Activated CD4-positive, alpha-beta memory T cell treated with anti-CD3 and anti-CD28 coated beads for 36 hours (primary cell): ENCODE data around the gene GPX8. TPM values are rescaled to one million over a fixed set of nuclear protein-coding genes. Genes with fewer than 3 reads are reported as not detected.

Experiments
- CTCF ChIA-PET: fragments of 350-600 bp; sonication (Branson Sonifier 250); formaldehyde crosslinking; loops from one replicate; lab custom pipeline; 2021; ENCODE audit warnings: antibody characterized with exemption, inconsistent platforms; lab: Charles Lee
- POLR2A ChIA-PET: fragments of 350-600 bp; sonication (Branson Sonifier 250); formaldehyde crosslinking; loops from one replicate; lab custom pipeline; 2021; ENCODE audit warnings: antibody characterized with exemption; lab: Charles Lee
- DNase-seq: peaks from one replicate; pipeline ENCODE4 v3.0.0-alpha.2; 2020
- H3K27ac Mint-ChIP-seq: one replicate; pipeline ENCODE4 v1.8.0; 2021; ENCODE audit warnings: mixed read lengths
- H3K27me3 Mint-ChIP-seq: one replicate; pipeline ENCODE4 v1.8.0; 2021; ENCODE audit warnings: mixed read lengths
- H3K36me3 Mint-ChIP-seq: one replicate; pipeline ENCODE4 v1.8.0; 2021; ENCODE audit warnings: mixed read lengths
- H3K4me1 Mint-ChIP-seq: one replicate; pipeline ENCODE4 v1.8.0; 2021; ENCODE audit warnings: low read depth, mixed read lengths
- H3K4me3 Mint-ChIP-seq: one replicate; pipeline ENCODE4 v1.8.0; 2021; ENCODE audit warnings: mild to moderate bottlenecking, mixed read lengths
- H3K9me3 Mint-ChIP-seq: one replicate; pipeline ENCODE4 v1.8.0; 2021; ENCODE audit warnings: mixed read lengths
- intact Hi-C: fragments of 100-400 bp; cut with micrococcal nuclease; formaldehyde crosslinking; loops from one replicate; pipeline ENCODE4 v1.15.1; 2023
- total RNA-seq, 2 experiments: library from RNA; stranded (reverse); gene quantifications; one replicate each; pipeline ENCODE4 v1.2.3, GENCODE V29; 2021

Gene GPX8
- total RNA-seq, 2 experiments from 2014 or later, result not detected

GRCh38 chr5:55146080-55146479 is 13.9 kb upstream of the GPX8 start:
- Mint-ChIP-seq H3K9me3 (no peaks in the 10 kb centered on the region), H3K4me3 (no peak overlapping the region), H3K36me3 (no peaks in the 10 kb centered on the region), H3K27me3 (peaks cover 1% of the 10 kb centered on the region), H3K27ac (no peak overlapping the region), H3K4me1 (peaks cover 16% of the 10 kb centered on the region)
- POLR2A ChIA-PET, result no interaction called here
- CTCF ChIA-PET, result interaction anchor here (0.6 to 9.2 kb wide), 30 partner anchors 13 to 629 kb away, joined by 3 to 147 read pairs (median 4); partner anchors contain the start of gene GPX8
- intact Hi-C loops, result loop anchor here (1.0 kb wide), 3 partner anchors 202 to 629 kb away; partner anchors contain the start of gene SNX18
- no peak for DNase-seq

GRCh38 chr5:55146543-55147151 is 13.3 kb upstream of the GPX8 start:
- peak; percentile 89 for DNase-seq
- H3K9me3 Mint-ChIP-seq, result no peaks in the 10 kb centered on the region
- no peak overlapping the region for H3K4me3 Mint-ChIP-seq
- ChIA-PET CTCF (interaction anchor here (0.6 to 9.2 kb wide), 37 partner anchors 11 to 647 kb away, joined by 3 to 147 read pairs (median 4); partner anchors contain the start of gene GPX8), POLR2A (no interaction called here)
- H3K4me1 Mint-ChIP-seq, result peaks cover 12% of the 10 kb centered on the region
- intact Hi-C loops, result loop anchor here (1.0 kb wide), 3 partner anchors 202 to 629 kb away; partner anchors contain the start of gene SNX18
- H3K27me3 Mint-ChIP-seq, result peaks cover 1% of the 10 kb centered on the region
- H3K36me3 Mint-ChIP-seq, result no peaks in the 10 kb centered on the region
- H3K27ac Mint-ChIP-seq, result no peak overlapping the region

GRCh38 chr5:55149308-55149795 is 10.6 kb upstream of the GPX8 start:
- CTCF ChIA-PET, result interaction anchor here (1.0 to 2.2 kb wide), 3 partner anchors 10 to 243 kb away, joined by 8 to 11 read pairs (median 10); partner anchors contain the start of gene GPX8
- no peaks in the 10 kb centered on the region for H3K36me3 Mint-ChIP-seq
- H3K9me3 Mint-ChIP-seq, result no peaks in the 10 kb centered on the region
- peaks cover 5% of the 10 kb centered on the region for H3K4me1 Mint-ChIP-seq
- POLR2A ChIA-PET, result no interaction called here
- no peak overlapping the region for H3K27ac Mint-ChIP-seq
- H3K4me3 Mint-ChIP-seq, result no peak overlapping the region
- DNase-seq, result no peak
- peaks cover 5% of the 10 kb centered on the region for H3K27me3 Mint-ChIP-seq
- intact Hi-C loops, result no loop called here

GRCh38 chr5:55151923-55152842 is 7.8 kb upstream of the GPX8 start:
- Mint-ChIP-seq H3K27me3 (peaks cover 8% of the 10 kb centered on the region), H3K4me3 (no peak overlapping the region)

GRCh38 chr5:55154873-55155272 is 5.1 kb upstream of the GPX8 start:
- Mint-ChIP-seq H3K4me1 (no peaks in the 10 kb centered on the region), H3K4me3 (no peak overlapping the region), H3K9me3 (no peaks in the 10 kb centered on the region), H3K36me3 (no peaks in the 10 kb centered on the region), H3K27ac (no peak overlapping the region), H3K27me3 (peaks cover 7% of the 10 kb centered on the region)
- no peak for DNase-seq
- ChIA-PET POLR2A (no interaction called here), CTCF (no interaction called here)
- intact Hi-C loops, result no loop called here

More at GRCh38 chr5:55151923-55152842, 7.8 kb upstream of the GPX8 start:
- ChIA-PET CTCF (interaction anchor here (1.3 to 1.7 kb wide), 2 partner anchors 208 to 248 kb away, joined by 5 to 7 read pairs; no protein-coding TSS in a partner anchor), POLR2A (no interaction called here)
- DNase-seq, result no peak
- Mint-ChIP-seq H3K9me3 (no peaks in the 10 kb centered on the region), H3K4me1 (no peaks in the 10 kb centered on the region), H3K36me3 (no peaks in the 10 kb centered on the region), H3K27ac (no peak overlapping the region)
- intact Hi-C loops, result no loop called here

GRCh38 chr5:55160493-55161209 is 680 bp downstream of the GPX8 start:
- H3K27me3 Mint-ChIP-seq, result peaks cover 16% of the 10 kb centered on the region
- H3K4me1 Mint-ChIP-seq, result no peaks in the 10 kb centered on the region
- POLR2A ChIA-PET, result no interaction called here
- no peaks in the 10 kb centered on the region for H3K9me3 Mint-ChIP-seq
- no peak overlapping the region for H3K4me3 Mint-ChIP-seq
- DNase-seq, result no peak
- H3K27ac Mint-ChIP-seq, result no peak overlapping the region
- CTCF ChIA-PET, result interaction anchor here (0.7 to 3.2 kb wide), 22 partner anchors 10 to 643 kb away, joined by 3 to 103 read pairs (median 5); partner anchors contain the start of gene SNX18
- intact Hi-C loops, result no loop called here
- H3K36me3 Mint-ChIP-seq, result no peaks in the 10 kb centered on the region

- intact Hi-C loops, result no loop called here
- Mint-ChIP-seq H3K27me3 (peaks cover 29% of the 10 kb centered on the region), H3K36me3 (no peaks in the 10 kb centered on the region), H3K27ac (no peak overlapping the region), H3K4me1 (no peaks in the 10 kb centered on the region), H3K4me3 (no peak overlapping the region), H3K9me3 (no peaks in the 10 kb centered on the region)
- CTCF ChIA-PET, result interaction anchor here (0.8 to 3.2 kb wide), 6 partner anchors 10 to 295 kb away, joined by 4 to 19 read pairs (median 4); no protein-coding TSS in a partner anchor
- POLR2A ChIA-PET, result no interaction called here
- no peak for DNase-seq
Measured at GRCh38 chr5:55162666-55163065, 2.7 kb downstream of the GPX8 start.

- Mint-ChIP-seq H3K4me3 (no peak overlapping the region), H3K27ac (no peak overlapping the region), H3K36me3 (no peaks in the 10 kb centered on the region), H3K9me3 (no peaks in the 10 kb centered on the region), H3K4me1 (peaks cover 35% of the 10 kb centered on the region), H3K27me3 (peaks cover 61% of the 10 kb centered on the region)
- ChIA-PET POLR2A (no interaction called here), CTCF (interaction anchor here (0.7 to 3.2 kb wide), 15 partner anchors 11 to 521 kb away, joined by 3 to 22 read pairs (median 4); partner anchors contain the start of genes CCNO and GPX8)
- intact Hi-C loops, result loop anchor here (5.0 to 10.0 kb wide), 3 partner anchors 366 to 1666 kb away; no protein-coding TSS in a partner anchor
- no peak for DNase-seq
Measured at GRCh38 chr5:55171471-55171870, 11.5 kb downstream of the GPX8 start.

GRCh38 chr5:55172051-55172899 is 12.3 kb downstream of the GPX8 start:
- Mint-ChIP-seq H3K36me3 (no peaks in the 10 kb centered on the region), H3K27ac (no peak overlapping the region), H3K4me1 (peaks cover 39% of the 10 kb centered on the region), H3K27me3 (peaks cover 60% of the 10 kb centered on the region), H3K9me3 (no peaks in the 10 kb centered on the region), H3K4me3 (peak overlapping the region; percentile 80)
- DNase-seq, result peak; percentile 75
- intact Hi-C loops, result loop anchor here (1.0 to 10.0 kb wide), 5 partner anchors 54 to 1665 kb away; no protein-coding TSS in a partner anchor
- ChIA-PET POLR2A (interaction anchor here (1.2 kb wide), 1 partner anchor 135 kb away, joined by 6 read pairs; the partner anchor contains the start of genes DHX29 and MTREX), CTCF (interaction anchor here (0.7 to 3.2 kb wide), 20 partner anchors 10 to 519 kb away, joined by 3 to 22 read pairs (median 4); partner anchors contain the start of genes CCNO, DHX29, GPX8 and MCIDAS)

GRCh38 chr5:55172937-55173686 is 13.1 kb downstream of the GPX8 start, which contains the start of gene CDC20B:
CDC20B (minus strand) TSS chr5:55173177; CDS start chr5:55173000, 177 bp downstream.
- Mint-ChIP-seq H3K36me3 (no peaks in the 10 kb centered on the region), H3K27ac (no peak within 1 kb of the TSS), H3K27me3 (peaks cover 60% of the 10 kb centered on the region), H3K4me3 (peak within 1 kb of the TSS; percentile 80), H3K9me3 (no peaks in the 10 kb centered on the region), H3K4me1 (peaks cover 42% of the 10 kb centered on the region)
- intact Hi-C loops, result loop anchor here (1.0 to 10.0 kb wide), 7 partner anchors 53 to 1664 kb away; partner anchors contain the start of genes CCNO, DHX29 and MTREX
- POLR2A ChIA-PET, result interaction anchor here (1.2 kb wide), 1 partner anchor 134 kb away, joined by 6 read pairs; the partner anchor contains the start of genes DHX29 and MTREX
- CTCF ChIA-PET, result interaction anchor here (0.8 to 3.2 kb wide), 8 partner anchors 10 to 271 kb away, joined by 3 to 22 read pairs (median 4); partner anchors contain the start of genes CCNO, DHX29, GPX8 and MTREX
- DNase-seq, result peak; percentile 78
